Tibial nerve (tissue), 3 donors: ENCODE results near the gene NKIRAS2.

Source experiments
- CTCF ChIP-seq, 5 experiments: fragments of 200-600 bp in 3 of 5; fragments of 450-650 bp in 2 of 5; sonication (generic) in 3 of 5; IDR thresholded peaks; one replicate each; pipeline ENCODE4 v1.5.1; 2016 to 2019; ENCODE audit warnings: antibody characterized with exemption in 5 of 5, mild to moderate bottlenecking in 3 of 5, moderate library complexity in 2 of 5
- POLR2A ChIP-seq, 2 donors: fragments of 450-650 bp; IDR thresholded peaks; one replicate each; pipeline ENCODE4 v1.6.1; 2017; ENCODE audit warnings: antibody characterized with exemption in 2 of 2, mild to moderate bottlenecking in 2 of 2, moderate library complexity in 2 of 2

GRCh38 chr17:41971721-41972523, 48.0 kb upstream of the NKIRAS2 start:
- TF ChIP-seq CTCF (IDR thresholded peaks at IDR 0.05) (no peak), POLR2A (IDR thresholded peaks at IDR 0.05) (no peak)
